Cardiac fibroblast (primary cell): ENCODE data around the gene KIRREL3.

Experiments used
- DNase-seq, 2 donors: peaks; one replicate each; pipeline versions ENCODE4 v3.0.0 to v3.0.0-alpha.2; 2010; ENCODE audit warnings: low read depth in 2 of 2
- H3K4me3 ChIP-seq, 2 donors: replicated peaks in 1 of 2; 1 replicate in 1 of 2; 2 replicates in 1 of 2; pipeline ENCODE4 v1.5.1; 2011; ENCODE audit warnings: low read depth in 2 of 2, low read length in 2 of 2, mild to moderate bottlenecking in 2 of 2, moderate library complexity in 1 of 2
- TF ChIP-seq, protein P1 (sequence below): IDR thresholded peaks from one replicate; pipeline ENCODE4 v1.5.1; 2011; ENCODE audit warnings: low read depth, mild to moderate bottlenecking, low read length, inconsistent platforms

Gene KIRREL3

DNA sequence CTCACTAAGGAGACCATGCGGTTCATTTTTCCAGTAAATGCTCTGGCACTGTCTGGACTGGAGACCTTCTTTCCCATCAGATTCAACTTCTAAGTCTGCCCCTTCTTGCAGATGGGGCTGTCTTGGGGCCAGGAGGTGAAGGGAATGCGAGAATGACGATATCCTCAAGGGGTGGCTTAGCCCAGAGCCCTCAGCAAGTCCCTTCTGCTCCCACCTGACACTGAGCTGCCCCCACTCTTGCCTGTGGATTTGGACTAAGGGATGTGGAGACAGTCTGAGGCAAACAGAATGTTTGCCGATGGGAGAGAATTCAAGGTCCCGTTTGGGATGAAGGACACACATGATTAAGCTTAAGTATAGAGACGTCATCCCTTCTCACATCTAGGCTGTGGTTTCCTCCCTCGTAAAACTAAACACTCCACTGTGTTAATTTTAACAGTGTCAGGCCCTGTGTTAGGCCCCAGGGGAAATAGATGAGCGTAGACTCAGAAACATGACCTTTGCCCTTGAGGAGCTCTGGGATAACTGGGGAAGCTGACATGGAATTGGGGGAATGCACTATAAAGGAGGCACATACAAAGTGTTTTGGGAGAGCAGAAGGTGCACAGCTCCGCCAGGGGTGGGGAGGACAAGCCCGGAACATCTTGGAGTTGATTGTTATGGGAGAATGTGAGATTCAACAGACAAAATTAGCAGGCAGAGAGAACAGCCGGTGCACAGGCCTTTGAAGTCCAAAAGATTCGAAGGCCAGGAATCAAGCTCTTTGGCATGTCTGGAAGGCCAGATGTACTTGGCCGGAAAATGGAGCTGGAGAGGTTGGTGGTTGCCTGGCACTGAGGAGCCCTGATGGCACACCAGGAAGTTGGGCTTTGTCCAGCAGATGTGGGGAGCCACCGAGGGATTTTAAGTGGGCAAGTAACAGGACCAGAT lies 573.5 kb downstream of the KIRREL3 start:
- no peak for DNase-seq
- no peak overlapping the region for H3K4me3 ChIP-seq
- TF ChIP-seq, protein P1, sequence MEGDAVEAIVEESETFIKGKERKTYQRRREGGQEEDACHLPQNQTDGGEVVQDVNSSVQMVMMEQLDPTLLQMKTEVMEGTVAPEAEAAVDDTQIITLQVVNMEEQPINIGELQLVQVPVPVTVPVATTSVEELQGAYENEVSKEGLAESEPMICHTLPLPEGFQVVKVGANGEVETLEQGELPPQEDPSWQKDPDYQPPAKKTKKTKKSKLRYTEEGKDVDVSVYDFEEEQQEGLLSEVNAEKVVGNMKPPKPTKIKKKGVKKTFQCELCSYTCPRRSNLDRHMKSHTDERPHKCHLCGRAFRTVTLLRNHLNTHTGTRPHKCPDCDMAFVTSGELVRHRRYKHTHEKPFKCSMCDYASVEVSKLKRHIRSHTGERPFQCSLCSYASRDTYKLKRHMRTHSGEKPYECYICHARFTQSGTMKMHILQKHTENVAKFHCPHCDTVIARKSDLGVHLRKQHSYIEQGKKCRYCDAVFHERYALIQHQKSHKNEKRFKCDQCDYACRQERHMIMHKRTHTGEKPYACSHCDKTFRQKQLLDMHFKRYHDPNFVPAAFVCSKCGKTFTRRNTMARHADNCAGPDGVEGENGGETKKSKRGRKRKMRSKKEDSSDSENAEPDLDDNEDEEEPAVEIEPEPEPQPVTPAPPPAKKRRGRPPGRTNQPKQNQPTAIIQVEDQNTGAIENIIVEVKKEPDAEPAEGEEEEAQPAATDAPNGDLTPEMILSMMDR = no peak

DNA sequence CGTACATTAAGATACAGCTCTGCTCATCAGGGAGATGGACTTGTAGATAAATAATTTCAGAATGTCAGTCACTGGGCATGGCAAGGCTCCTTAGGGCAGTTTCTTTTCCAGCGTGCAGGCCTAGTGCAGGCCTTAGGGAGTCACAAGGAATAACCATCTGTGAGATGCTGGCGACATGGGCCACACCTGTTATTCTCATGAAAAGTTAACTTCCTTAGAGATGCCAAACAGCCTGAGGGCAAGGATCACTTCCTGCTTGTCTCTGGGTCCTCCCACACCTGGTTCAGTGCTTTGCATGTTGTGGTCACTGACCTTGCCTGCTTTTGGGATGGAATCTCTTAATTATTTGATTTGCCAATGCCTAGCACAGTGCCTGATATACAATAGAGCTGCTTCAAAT lies 574.5 kb downstream of the KIRREL3 start:
- DNase-seq = no peak
- H3K4me3 ChIP-seq = no peak overlapping the region
- TF ChIP-seq, protein P1 = no peak

DNA sequence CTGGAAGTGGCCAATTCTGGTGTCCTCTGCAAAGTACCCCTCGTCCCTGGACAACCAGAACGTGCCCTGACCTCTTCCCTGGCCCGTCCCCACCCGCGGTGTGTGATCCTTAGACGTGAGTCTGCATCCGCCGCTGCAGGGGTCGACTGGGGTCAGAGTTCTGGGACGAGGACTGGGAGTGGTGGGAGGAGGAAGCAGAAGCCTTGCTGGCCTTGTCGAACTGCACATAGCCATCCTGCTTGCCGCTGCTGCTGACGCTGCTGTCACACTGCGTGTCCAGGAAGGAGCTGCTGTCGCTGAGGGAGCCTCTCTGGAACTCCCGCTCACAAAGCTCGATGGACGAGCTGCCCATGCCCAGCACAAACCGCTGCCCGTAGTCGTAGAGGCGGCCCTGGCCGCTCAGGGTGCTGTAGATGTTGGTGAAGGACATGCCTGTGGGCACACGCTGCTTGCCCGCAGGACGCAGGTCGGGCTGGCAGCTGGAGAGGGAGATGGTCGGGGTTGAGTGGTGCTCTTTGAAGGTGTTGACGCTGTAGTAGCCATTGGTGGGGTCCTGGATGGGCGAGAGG lies 576.0 kb downstream of the KIRREL3 start:
- TF ChIP-seq, protein P1 = no peak
- H3K4me3 ChIP-seq = no peak overlapping the region
- DNase-seq = no peak

DNA sequence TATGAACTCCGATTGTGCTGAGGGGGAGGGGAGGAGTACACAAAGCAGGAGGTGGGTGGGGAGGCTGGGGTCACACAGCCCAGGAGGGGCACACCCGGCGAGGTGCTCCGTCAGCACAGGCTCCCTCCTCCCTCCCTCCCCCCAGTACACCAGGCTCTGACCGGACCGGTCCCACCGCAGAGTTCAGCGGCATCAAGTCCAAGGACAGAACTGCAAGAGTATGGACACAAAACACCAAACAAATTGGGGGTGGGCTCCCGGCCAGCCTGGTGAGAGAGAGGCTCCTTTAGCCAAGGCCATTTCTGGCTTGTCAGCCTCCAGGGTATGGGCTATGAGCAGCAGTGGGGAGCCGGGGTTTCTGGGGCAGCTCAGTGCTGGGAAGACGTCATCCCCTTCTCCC lies 576.8 kb downstream of the KIRREL3 start:
- H3K4me3 ChIP-seq = no peak overlapping the region
- TF ChIP-seq, protein P1 = no peak
- no peak for DNase-seq

DNA sequence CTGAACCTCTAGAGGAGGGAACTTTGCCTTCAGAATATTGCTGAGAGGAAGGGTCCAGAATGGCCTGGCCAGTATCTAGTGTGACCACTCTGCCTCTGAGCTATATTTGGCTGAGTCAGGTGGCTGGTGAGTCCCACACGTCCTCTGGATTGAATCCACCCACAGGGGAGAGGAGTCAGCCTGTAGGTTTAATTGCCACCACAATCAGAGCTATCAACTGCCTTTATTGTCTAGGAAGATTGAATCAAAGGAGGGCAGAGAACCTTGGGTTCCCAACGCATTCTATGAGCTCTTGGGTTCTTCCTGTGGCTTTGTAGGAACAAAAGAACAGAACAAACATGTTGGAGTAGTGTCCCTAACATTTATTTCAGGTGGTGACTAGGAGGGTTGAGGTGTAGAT lies 577.4 kb downstream of the KIRREL3 start:
- no peak for DNase-seq
- no peak overlapping the region for H3K4me3 ChIP-seq
- TF ChIP-seq, protein P1 = no peak

DNA sequence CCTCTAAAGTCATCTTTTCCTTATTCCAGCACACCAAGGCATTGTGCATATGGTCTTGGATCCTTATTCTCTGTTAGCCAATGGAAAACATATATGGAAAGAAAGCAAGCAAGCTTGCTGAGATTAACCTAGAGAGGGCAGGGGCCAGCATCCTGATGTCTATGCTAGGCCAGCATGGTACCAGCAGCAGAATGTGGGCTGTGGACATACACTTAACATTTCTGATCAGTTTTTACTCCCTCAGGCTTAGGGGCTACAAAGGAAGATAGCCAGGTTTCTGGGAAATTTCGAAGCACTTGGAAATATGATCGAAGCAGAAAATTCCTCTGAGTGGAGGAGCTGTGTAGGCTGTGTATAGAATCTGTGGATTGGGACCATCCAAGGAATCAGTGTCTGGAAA lies 578.1 kb downstream of the KIRREL3 start:
- no peak overlapping the region for H3K4me3 ChIP-seq
- no peak for DNase-seq
- TF ChIP-seq, protein P1 = no peak
